SK-N-SH (cell line): ENCODE measurements around the gene NAALADL2. TPM values are rescaled to one million over a fixed set of nuclear protein-coding genes. Genes with fewer than 3 reads are reported as not detected.

Experiments
- CTCF ChIA-PET: fragments of 300-600, 350-600 bp; formaldehyde crosslinking; extraction: SDS; loops from one replicate; lab custom pipeline; 2021; lab: Yijun Ruan, JAX
- POLR2A ChIA-PET: fragments of 350-600 bp; sonication (Branson Sonifier 250); formaldehyde crosslinking; extraction: SDS; loops from one replicate; lab custom pipeline; 2020; ENCODE audit warnings: antibody characterized with exemption, inconsistent platforms; lab: Yijun Ruan, JAX
- DNase-seq: peaks from one replicate; pipeline ENCODE4 v3.0.0; 2012
- H2AFZ ChIP-seq: fragments of 200-600 bp; sonication (generic); 2 replicates; pipeline ENCODE4 v1.8.1; 2016; ENCODE audit warnings: antibody characterized with exemption, mild to moderate bottlenecking, low read depth
- H3F3A ChIP-seq: fragments of 200-600 bp; sonication (generic); replicated peaks from 2 replicates; pipeline ENCODE3; 2016; ENCODE audit warnings: antibody characterized with exemption, mild to moderate bottlenecking; ENCODE audit not compliant: insufficient read depth
- H3K27ac ChIP-seq, 2 experiments: fragments of 200-500 bp in 1 of 2; fragments of 200-600 bp in 1 of 2; sonication (Bioruptor generic) in 1 of 2; sonication (generic), shearing (Covaris generic) in 1 of 2; 2 replicates each; pipeline versions ENCODE4 v1.5.1 to v1.6.1; 2014 to 2016; ENCODE audit warnings: low read depth in 2 of 2, inconsistent platforms in 1 of 2, low read length in 1 of 2, mild to moderate bottlenecking in 1 of 2, mixed read lengths in 1 of 2
- H3K27me3 ChIP-seq: fragments of 200-600 bp; sonication (generic), shearing (Covaris generic); 2 replicates; pipeline ENCODE4 v1.6.1; 2016; ENCODE audit warnings: mixed run types; ENCODE audit not compliant: insufficient read depth
- H3K36me3 ChIP-seq, 2 experiments: fragments of 200-500 bp in 1 of 2; fragments of 200-600 bp in 1 of 2; sonication (Bioruptor generic) in 1 of 2; sonication (generic) in 1 of 2; replicated peaks in 1 of 2; 2 replicates each; pipeline versions ENCODE3 to v1.5.1; 2014 to 2016; ENCODE audit warnings: low read length in 1 of 2, mild to moderate bottlenecking in 1 of 2; ENCODE audit not compliant: insufficient read depth in 2 of 2, control insufficient read depth in 1 of 2
- H3K4me1 ChIP-seq, 2 experiments: fragments of 200-500 bp in 1 of 2; fragments of 200-600 bp in 1 of 2; sonication (Bioruptor generic) in 1 of 2; sonication (generic), shearing (Covaris generic) in 1 of 2; 2 replicates each; pipeline versions ENCODE4 v1.5.1 to v1.6.1; 2014 to 2016; ENCODE audit warnings: low read depth in 1 of 2, low read length in 1 of 2, mixed run types in 1 of 2; ENCODE audit not compliant: insufficient read depth in 2 of 2, control insufficient read depth in 1 of 2
- H3K4me2 ChIP-seq: fragments of 200-600 bp; sonication (generic), shearing (Covaris generic); 2 replicates; pipeline ENCODE4 v1.6.1; 2017; ENCODE audit warnings: mixed run types
- H3K4me3 ChIP-seq, 2 experiments: fragments of 200-500 bp in 1 of 2; fragments of 200-600 bp in 1 of 2; sonication (Bioruptor generic) in 1 of 2; sonication (generic), shearing (Covaris generic) in 1 of 2; 2 replicates each; pipeline versions ENCODE4 v1.5.1 to v1.8.1; 2014 to 2016; ENCODE audit warnings: low read depth in 2 of 2, inconsistent platforms in 1 of 2, low read length in 1 of 2, mild to moderate bottlenecking in 1 of 2, mixed read lengths in 1 of 2, moderate library complexity in 1 of 2
- H3K79me2 ChIP-seq: fragments of 200-600 bp; sonication (generic); 2 replicates; pipeline ENCODE4 v1.8.1; 2017; ENCODE audit warnings: mild to moderate bottlenecking; ENCODE audit not compliant: insufficient read depth
- H3K9ac ChIP-seq: fragments of 200-600 bp; sonication (generic); 2 replicates; pipeline ENCODE4 v1.6.1; 2017; ENCODE audit warnings: mixed run types
- H3K9me2 ChIP-seq: fragments of 200-600 bp; sonication (generic); 2 replicates; pipeline ENCODE4 v1.6.1; 2017; ENCODE audit warnings: mixed run types
- H3K9me3 ChIP-seq: fragments of 200-600 bp; sonication (generic); 2 replicates; pipeline ENCODE4 v1.6.1; 2017; ENCODE audit warnings: mixed run types, mild to moderate bottlenecking, moderate library complexity
- H4K20me1 ChIP-seq: fragments of 200-600 bp; sonication (generic); 2 replicates; pipeline ENCODE4 v1.6.1; 2017; ENCODE audit warnings: mild to moderate bottlenecking, mixed run types; ENCODE audit not compliant: insufficient read depth
- CHD2 ChIP-seq: fragments of 150-350 bp; IDR thresholded peaks from 2 replicates; pipeline ENCODE4 v1.6.1; 2018; ENCODE audit warnings: low read length; ENCODE audit not compliant: partially characterized antibody
- CTCF ChIP-seq: fragments of 200-600 bp; sonication (generic); IDR thresholded peaks from 2 replicates; pipeline ENCODE4 v1.6.1; 2017; ENCODE audit warnings: antibody characterized with exemption, mild to moderate bottlenecking, moderate library complexity
- EP300 ChIP-seq, 2 experiments: IDR thresholded peaks; 2 replicates each; pipeline versions ENCODE4 v1.4.0 to v1.6.1; 2012; ENCODE audit warnings: borderline replicate concordance in 1 of 2, low read depth in 1 of 2, low read length in 1 of 2
- FOXJ3 ChIP-seq: sonication (generic); formaldehyde crosslinking; IDR thresholded peaks from 2 replicates; pipeline ENCODE4 v1.5.1; 2020; ENCODE audit warnings: mild to moderate bottlenecking, missing genetic modification reagents
- GABPA ChIP-seq: IDR thresholded peaks from 2 replicates; pipeline ENCODE4 v1.4.0; 2012; ENCODE audit warnings: low read depth, mild to moderate bottlenecking
- MEF2A ChIP-seq: IDR thresholded peaks from 2 replicates; pipeline ENCODE4 v1.4.0; 2012; ENCODE audit warnings: low read depth, borderline replicate concordance
- MXI1 ChIP-seq: IDR thresholded peaks from 2 replicates; pipeline ENCODE4 v1.6.1; 2012; ENCODE audit warnings: mild to moderate bottlenecking, low read depth, low read length, improper control_type of control experiment
- RAD21 ChIP-seq: IDR thresholded peaks from 2 replicates; pipeline ENCODE4 v1.6.1; 2012; ENCODE audit warnings: mild to moderate bottlenecking, low read length
- RFX5 ChIP-seq: IDR thresholded peaks from 2 replicates; pipeline ENCODE4 v1.6.1; 2012; ENCODE audit warnings: mild to moderate bottlenecking, improper control_type of control experiment, low read length
- USF2 ChIP-seq: fragments of 150-350 bp; IDR thresholded peaks from 2 replicates; pipeline ENCODE4 v1.6.1; 2017; ENCODE audit warnings: antibody characterized with exemption, low read length, low read depth, borderline replicate concordance
- WGBS: methylation state at CpG from one replicate; pipeline ENCODE4 v1.1.6; 2017; ENCODE audit warnings: low lambda C conversion rate; 5-methylcytosine and 5-hydroxymethylcytosine counted together
- polyA plus RNA-seq, 3 experiments: library from polyadenylated mRNA; depleted of rRNA; stranded (reverse); fragments of >200 nt; gene quantifications; 2 replicates each; pipeline ENCODE4 v1.2.3, GENCODE V29; 2012
- TF ChIP-seq, protein P1 (sequence below): IDR thresholded peaks from 2 replicates; pipeline ENCODE4 v1.4.0; 2012; ENCODE audit warnings: low read depth, borderline replicate concordance
- TF ChIP-seq, protein P2 (sequence below): IDR thresholded peaks from 2 replicates; pipeline ENCODE4 v1.4.0; 2012; ENCODE audit warnings: low read depth, borderline replicate concordance

Gene NAALADL2
- polyA plus RNA-seq, 1 of the 3 experiments (the other 2 are of a cell fraction) = 1.2 TPM

DNA sequence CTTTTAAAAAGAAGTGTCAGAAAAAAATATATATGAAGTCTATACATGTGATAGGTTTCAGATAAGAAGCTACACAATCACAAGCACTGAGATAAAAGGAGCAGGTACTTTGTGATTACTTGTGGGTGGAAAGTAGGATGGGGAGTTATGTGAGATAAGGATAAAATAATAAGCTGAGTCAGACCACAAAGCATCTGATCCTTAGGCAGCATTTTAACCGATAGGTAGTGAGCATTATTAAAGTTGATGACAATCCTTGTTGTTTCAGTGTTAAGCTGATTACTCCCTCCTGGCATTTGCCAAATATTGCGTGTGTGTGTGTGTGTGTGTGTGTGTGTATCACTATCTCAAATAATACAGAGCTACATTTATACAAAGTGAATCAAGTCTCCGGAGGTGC, 483.1 kb downstream of the NAALADL2 start:
- DNase-seq = no peak
- CTCF ChIA-PET = no interaction called here
- TF ChIP-seq EP300 (IDR thresholded peaks at IDR 0.05; ENCODE audit: borderline replicate concordance in 1 of 2, low read depth in 1 of 2, low read length in 1 of 2) = no peak

DNA sequence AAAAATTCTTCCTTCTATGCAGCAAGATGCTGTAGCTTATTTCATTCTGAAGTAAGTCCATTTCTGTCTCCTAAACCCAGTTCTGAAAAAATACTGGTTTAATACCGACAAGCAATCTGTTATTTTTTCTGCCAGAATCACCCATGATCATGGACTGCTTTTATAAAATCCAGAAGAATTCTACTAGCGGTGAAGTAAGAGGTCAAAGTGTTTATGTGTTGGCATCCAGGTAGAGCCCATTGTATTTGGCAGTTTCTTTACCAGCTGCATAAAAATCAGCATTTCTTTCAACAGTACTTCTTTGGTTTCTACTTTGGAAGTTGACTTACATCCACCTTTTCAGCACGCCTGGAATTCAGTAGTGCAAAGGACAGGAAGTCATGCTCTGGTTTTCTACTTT, 484.8 kb downstream of the NAALADL2 start:
- H3K79me2 ChIP-seq = no peaks in the 10 kb centered on the region
- CTCF ChIA-PET = no interaction called here
- peaks cover under 1 to 15% of the 10 kb centered on the region in 2 experiments for H3K4me1 ChIP-seq
- 48% methylated on average over 3 of the region's 3 CpGs for WGBS
- H3F3A ChIP-seq = peaks cover 7% of the 10 kb centered on the region
- H3K9me3 ChIP-seq = no peaks in the 10 kb centered on the region
- no peaks in the 10 kb centered on the region for H3K9me2 ChIP-seq
- no peak overlapping the region for H3K4me2 ChIP-seq
- H2AFZ ChIP-seq = no peak overlapping the region
- DNase-seq = no peak
- TF ChIP-seq GABPA (no peak), USF2 (no peak), MXI1 (no peak), MEF2A (no peak), CTCF (no peak), FOXJ3 (CRISPR knock-in tag) (no peak), CHD2 (no peak), RAD21 (no peak), RFX5 (no peak)
- TF ChIP-seq, protein P1, sequence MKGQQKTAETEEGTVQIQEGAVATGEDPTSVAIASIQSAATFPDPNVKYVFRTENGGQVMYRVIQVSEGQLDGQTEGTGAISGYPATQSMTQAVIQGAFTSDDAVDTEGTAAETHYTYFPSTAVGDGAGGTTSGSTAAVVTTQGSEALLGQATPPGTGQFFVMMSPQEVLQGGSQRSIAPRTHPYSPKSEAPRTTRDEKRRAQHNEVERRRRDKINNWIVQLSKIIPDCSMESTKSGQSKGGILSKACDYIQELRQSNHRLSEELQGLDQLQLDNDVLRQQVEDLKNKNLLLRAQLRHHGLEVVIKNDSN = no peak
- TF ChIP-seq, protein P2, sequence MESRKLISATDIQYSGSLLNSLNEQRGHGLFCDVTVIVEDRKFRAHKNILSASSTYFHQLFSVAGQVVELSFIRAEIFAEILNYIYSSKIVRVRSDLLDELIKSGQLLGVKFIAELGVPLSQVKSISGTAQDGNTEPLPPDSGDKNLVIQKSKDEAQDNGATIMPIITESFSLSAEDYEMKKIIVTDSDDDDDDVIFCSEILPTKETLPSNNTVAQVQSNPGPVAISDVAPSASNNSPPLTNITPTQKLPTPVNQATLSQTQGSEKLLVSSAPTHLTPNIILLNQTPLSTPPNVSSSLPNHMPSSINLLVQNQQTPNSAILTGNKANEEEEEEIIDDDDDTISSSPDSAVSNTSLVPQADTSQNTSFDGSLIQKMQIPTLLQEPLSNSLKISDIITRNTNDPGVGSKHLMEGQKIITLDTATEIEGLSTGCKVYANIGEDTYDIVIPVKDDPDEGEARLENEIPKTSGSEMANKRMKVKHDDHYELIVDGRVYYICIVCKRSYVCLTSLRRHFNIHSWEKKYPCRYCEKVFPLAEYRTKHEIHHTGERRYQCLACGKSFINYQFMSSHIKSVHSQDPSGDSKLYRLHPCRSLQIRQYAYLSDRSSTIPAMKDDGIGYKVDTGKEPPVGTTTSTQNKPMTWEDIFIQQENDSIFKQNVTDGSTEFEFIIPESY = no peak
- TF ChIP-seq, all 33 proteins: peak for 0
- Histone ChIP-seq H3K27ac (no peak overlapping the region), H3K9ac (no peak overlapping the region), H4K20me1 (no peaks in the 10 kb centered on the region), H3K27me3 (no peaks in the 10 kb centered on the region), H3K36me3 (no peaks in the 10 kb centered on the region), H3K4me3 (no peak overlapping the region)
- POLR2A ChIA-PET = no interaction called here

More for the DNA sequence above, 483.1 kb downstream of the NAALADL2 start:
- H4K20me1 ChIP-seq = no peaks in the 10 kb centered on the region
- H3K9me3 ChIP-seq = no peaks in the 10 kb centered on the region
- H3K4me1 ChIP-seq = peaks cover 3 to 14% of the 10 kb centered on the region in 2 experiments
- H3K4me2 ChIP-seq = no peak overlapping the region
- no peaks in the 10 kb centered on the region for H3K36me3 ChIP-seq
- POLR2A ChIA-PET = no interaction called here
- no peaks in the 10 kb centered on the region for H3K79me2 ChIP-seq
- H3K4me3 ChIP-seq = no peak overlapping the region
- no peak overlapping the region for H3K27ac ChIP-seq
- peaks cover 4% of the 10 kb centered on the region for H3F3A ChIP-seq
- WGBS = 81% methylated on average over 3 of the region's 3 CpGs
- H2AFZ ChIP-seq = no peak overlapping the region
- H3K9me2 ChIP-seq = no peaks in the 10 kb centered on the region
- no peaks in the 10 kb centered on the region for H3K27me3 ChIP-seq
- no peak overlapping the region for H3K9ac ChIP-seq
